ENCODE measurements around the gene GP5. TPM values are rescaled to one million over a fixed set of nuclear protein-coding genes. Genes with fewer than 3 reads are reported as not detected.

Gene GP5
- 0.13 and 0.23 TPM in 2 replicates for polyA plus RNA-seq (2012; rRNA removed)
- 0.08 and 0.09 TPM in 2 replicates for polyA plus RNA-seq (2012; cell fraction: cytosol; rRNA removed)
- 0.80 and 0.83 TPM in 2 replicates for polyA plus RNA-seq (2012; cell fraction: nucleus; rRNA removed)

- no peaks in the 10 kb centered on the region for H3K27me3 ChIP-seq (ENCODE audit: insufficient read depth)
- H3K9me2 ChIP-seq, result no peaks in the 10 kb centered on the region
- no peaks in the 10 kb centered on the region for H3K79me2 ChIP-seq (ENCODE audit: insufficient read depth)
- no peak within 1 kb of the TSS for H2AFZ ChIP-seq (ENCODE audit: low read depth)
- peaks cover 25% of the 10 kb centered on the region for H3F3A ChIP-seq (replicated peaks; ENCODE audit: insufficient read depth)
- ChIA-PET POLR2A (no interaction called here), CTCF (interaction anchor here (1.1 to 6.7 kb wide), 5 partner anchors 20 to 618 kb away, joined by 3 to 71 read pairs (median 4); no protein-coding TSS in a partner anchor)
- H3K27ac ChIP-seq (ENCODE audit: low read depth in 2 of 2, low read length in 1 of 2), result no peak within 1 kb of the TSS
- 0 out of 2 replicates have a peak, but pooled peaks cover 5% of the 10 kb centered on the region for H4K20me1 ChIP-seq (ENCODE audit: insufficient read depth)
- no peaks in the 10 kb centered on the region for H3K9me3 ChIP-seq
- no peak within 1 kb of the TSS for H3K4me3 ChIP-seq (ENCODE audit: low read depth in 2 of 2, low read length in 1 of 2)
- peaks cover 18 to 21% of the 10 kb centered on the region in 2 experiments for H3K36me3 ChIP-seq (replicated peaks in 1 of 2; ENCODE audit: control insufficient read depth in 1 of 2, insufficient read depth in 2 of 2, low read length in 1 of 2)
- H3K9ac ChIP-seq, result no peak within 1 kb of the TSS
- no peak for DNase-seq
- no peaks in the 10 kb centered on the region; a peak in 1 of 4 replicates for H3K4me1 ChIP-seq (ENCODE audit: control insufficient read depth in 1 of 2, insufficient read depth in 2 of 2, low read depth in 1 of 2, low read length in 1 of 2)
- TF ChIP-seq FOXM1 (IDR thresholded peaks at IDR 0.05; ENCODE audit: low read depth) (no peak), SMC3 (IDR thresholded peaks at IDR 0.05; ENCODE audit: low read depth, low read length) (no peak), MXI1 (IDR thresholded peaks at IDR 0.05; ENCODE audit: low read depth, low read length) (no peak), POLR2AphosphoS5 (IDR thresholded peaks at IDR 0.05; ENCODE audit: low read depth, low read length) (no peak; the same call in 1 of the 2 replicates), EZH2phosphoT487 (IDR thresholded peaks at IDR 0.05; ENCODE audit: borderline replicate concordance, low read depth) (no peak), MEF2A (IDR thresholded peaks at IDR 0.05; ENCODE audit: borderline replicate concordance, low read depth) (no peak), CHD2 (IDR thresholded peaks at IDR 0.05; ENCODE audit: low read length, partially characterized antibody) (no peak), PBX3 (IDR thresholded peaks at IDR 0.05) (no peak), RCOR1 (IDR thresholded peaks at IDR 0.05; ENCODE audit: low read length) (no peak)
- no peak within 1 kb of the TSS for H3K4me2 ChIP-seq
- WGBS (ENCODE audit: low lambda C conversion rate), result 78% methylated on average over 2 of the region's 2 CpGs
Measured at GRCh38 chr3:194399166-194399565, at the start of gene GP5. Gene GP5, minus strand, starts transcription at chr3:194399266. Its CDS starts 984 bp downstream, at chr3:194398282.

GRCh38 chr3:194447657-194448056, 48.6 kb upstream of the GP5 start:
- Histone ChIP-seq H3K27ac (ENCODE audit: low read depth in 2 of 2, low read length in 1 of 2) (no peak overlapping the region), H3K9ac (no peak overlapping the region), H3K9me3 (no peaks in the 10 kb centered on the region), H3K4me3 (ENCODE audit: low read depth in 2 of 2, low read length in 1 of 2) (no peak overlapping the region), H3K79me2 (ENCODE audit: insufficient read depth) (peaks cover 78% of the 10 kb centered on the region), H3K4me2 (no peak overlapping the region), H3K9me2 (no peaks in the 10 kb centered on the region), H3K4me1 (ENCODE audit: control insufficient read depth in 1 of 2, insufficient read depth in 2 of 2, low read depth in 1 of 2, low read length in 1 of 2) (no peaks in the 10 kb centered on the region; a peak in 1 of 4 replicates), H3K36me3 (replicated peaks in 1 of 2; ENCODE audit: control insufficient read depth in 1 of 2, insufficient read depth in 2 of 2, low read length in 1 of 2) (peaks cover 82 to 86% of the 10 kb centered on the region in 2 experiments), H4K20me1 (ENCODE audit: insufficient read depth) (no peaks in the 10 kb centered on the region), H3K27me3 (ENCODE audit: insufficient read depth) (no peaks in the 10 kb centered on the region), H3F3A (replicated peaks; ENCODE audit: insufficient read depth) (peaks cover 42% of the 10 kb centered on the region), H2AFZ (ENCODE audit: low read depth) (no peak overlapping the region)
- ChIA-PET POLR2A (no interaction called here), CTCF (interaction anchor here (0.6 to 1.4 kb wide), 4 partner anchors 12 to 42 kb away, joined by 3 to 5 read pairs (median 4); no protein-coding TSS in a partner anchor)
- 95% methylated on average over 1 of the region's 1 CpG for WGBS (ENCODE audit: low lambda C conversion rate)
- no peak for DNase-seq
- TF ChIP-seq USF2 (IDR thresholded peaks at IDR 0.05; ENCODE audit: borderline replicate concordance, low read depth, low read length), result no peak
- TF ChIP-seq FOSL2 (IDR thresholded peaks at IDR 0.05; ENCODE audit: borderline replicate concordance, low read depth), result no peak
- no peak for TF ChIP-seq FOXJ3 (CRISPR knock-in tag; IDR thresholded peaks at IDR 0.05)
- no peak for TF ChIP-seq SIN3A (IDR thresholded peaks at IDR 0.05; ENCODE audit: borderline replicate concordance, low read depth, low read length)
- no peak for TF ChIP-seq MAX (IDR thresholded peaks at IDR 0.05; ENCODE audit: low read depth)
- TF ChIP-seq REST (IDR thresholded peaks at IDR 0.05; ENCODE audit: low read depth, low read length), result no peak
- TF ChIP-seq RFX5 (IDR thresholded peaks at IDR 0.05; ENCODE audit: low read length), result no peak
- no peak for TF ChIP-seq FOXM1 (IDR thresholded peaks at IDR 0.05; ENCODE audit: low read depth)
- TF ChIP-seq NFIC (IDR thresholded peaks at IDR 0.05; ENCODE audit: borderline replicate concordance), result no peak
- TF ChIP-seq POLR2AphosphoS5 (IDR thresholded peaks at IDR 0.05; ENCODE audit: low read depth, low read length), result no peak
- no peak for TF ChIP-seq USF1 (IDR thresholded peaks at IDR 0.05; ENCODE audit: borderline replicate concordance, low read depth)
